RWPE2 (cell line): Measurements from ENCODE around the gene MSH2.
A peak's percentile ranks its signal among the peaks of the same experiment; 100 is the strongest.

ENCODE experiments used
- ATAC-seq: fragments of 200-7000 bp; cut with Tn5 transposase; 3 replicates; pipeline ENCODE4 v1.9.1; 2021; ENCODE audit warnings: low read depth
- DNase-seq: peaks from one replicate; pipeline ENCODE4 v3.0.0-alpha.2; 2020; ENCODE audit warnings: low spot score
- H3K27ac ChIP-seq: fragments of 450-650 bp; 2 replicates; pipeline ENCODE4 v1.5.1; 2017; ENCODE audit warnings: mild to moderate bottlenecking; ENCODE audit not compliant: poor library complexity, severe bottlenecking
- H3K27me3 ChIP-seq: fragments of 250-450 bp; sonication (Bioruptor Pico); 2 replicates; pipeline ENCODE4 v1.5.1; 2021; ENCODE audit warnings: mild to moderate bottlenecking, moderate library complexity; ENCODE audit not compliant: insufficient read depth, poor library complexity, severe bottlenecking
- H3K36me3 ChIP-seq: fragments of 250-450 bp; sonication (Bioruptor Pico); 2 replicates; pipeline ENCODE4 v1.5.1; 2020; ENCODE audit warnings: low read depth, mild to moderate bottlenecking, moderate library complexity
- H3K4me1 ChIP-seq: fragments of 250-450 bp; sonication (Bioruptor Pico); 2 replicates; pipeline ENCODE4 v1.5.1; 2021; ENCODE audit warnings: mild to moderate bottlenecking, moderate library complexity; ENCODE audit not compliant: insufficient read depth, poor library complexity, severe bottlenecking
- H3K4me3 ChIP-seq: fragments of 250-450 bp; sonication (Bioruptor Pico); 2 replicates; pipeline ENCODE4 v1.5.1; 2021; ENCODE audit warnings: mild to moderate bottlenecking, moderate library complexity; ENCODE audit not compliant: severe bottlenecking
- H3K9me3 ChIP-seq: fragments of 250-450 bp; sonication (Bioruptor Pico); 2 replicates; pipeline ENCODE4 v1.5.1; 2021; ENCODE audit warnings: mild to moderate bottlenecking, moderate library complexity; ENCODE audit not compliant: severe bottlenecking
- TF ChIP-seq, protein P1 (sequence below): fragments of 450-650 bp; IDR thresholded peaks from one replicate; pipeline ENCODE4 v1.5.1; 2017; ENCODE audit warnings: mild to moderate bottlenecking, moderate library complexity; ENCODE audit not compliant: poor library complexity, severe bottlenecking

MSH2 gene

GRCh38 chr2:47520302-47520630 lies 117.3 kb downstream of the MSH2 start:
- H3K4me3 ChIP-seq: peak overlapping the region; percentile 30
- TF ChIP-seq, protein P1, sequence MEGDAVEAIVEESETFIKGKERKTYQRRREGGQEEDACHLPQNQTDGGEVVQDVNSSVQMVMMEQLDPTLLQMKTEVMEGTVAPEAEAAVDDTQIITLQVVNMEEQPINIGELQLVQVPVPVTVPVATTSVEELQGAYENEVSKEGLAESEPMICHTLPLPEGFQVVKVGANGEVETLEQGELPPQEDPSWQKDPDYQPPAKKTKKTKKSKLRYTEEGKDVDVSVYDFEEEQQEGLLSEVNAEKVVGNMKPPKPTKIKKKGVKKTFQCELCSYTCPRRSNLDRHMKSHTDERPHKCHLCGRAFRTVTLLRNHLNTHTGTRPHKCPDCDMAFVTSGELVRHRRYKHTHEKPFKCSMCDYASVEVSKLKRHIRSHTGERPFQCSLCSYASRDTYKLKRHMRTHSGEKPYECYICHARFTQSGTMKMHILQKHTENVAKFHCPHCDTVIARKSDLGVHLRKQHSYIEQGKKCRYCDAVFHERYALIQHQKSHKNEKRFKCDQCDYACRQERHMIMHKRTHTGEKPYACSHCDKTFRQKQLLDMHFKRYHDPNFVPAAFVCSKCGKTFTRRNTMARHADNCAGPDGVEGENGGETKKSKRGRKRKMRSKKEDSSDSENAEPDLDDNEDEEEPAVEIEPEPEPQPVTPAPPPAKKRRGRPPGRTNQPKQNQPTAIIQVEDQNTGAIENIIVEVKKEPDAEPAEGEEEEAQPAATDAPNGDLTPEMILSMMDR: no peak
- no peaks in the 10 kb centered on the region for H3K9me3 ChIP-seq
- H3K27ac ChIP-seq: no peak overlapping the region
- H3K36me3 ChIP-seq: no peaks in the 10 kb centered on the region
- no peak for ATAC-seq
- no peaks in the 10 kb centered on the region for H3K27me3 ChIP-seq
- no peak for DNase-seq
- H3K4me1 ChIP-seq: peaks cover 3% of the 10 kb centered on the region

DNA sequence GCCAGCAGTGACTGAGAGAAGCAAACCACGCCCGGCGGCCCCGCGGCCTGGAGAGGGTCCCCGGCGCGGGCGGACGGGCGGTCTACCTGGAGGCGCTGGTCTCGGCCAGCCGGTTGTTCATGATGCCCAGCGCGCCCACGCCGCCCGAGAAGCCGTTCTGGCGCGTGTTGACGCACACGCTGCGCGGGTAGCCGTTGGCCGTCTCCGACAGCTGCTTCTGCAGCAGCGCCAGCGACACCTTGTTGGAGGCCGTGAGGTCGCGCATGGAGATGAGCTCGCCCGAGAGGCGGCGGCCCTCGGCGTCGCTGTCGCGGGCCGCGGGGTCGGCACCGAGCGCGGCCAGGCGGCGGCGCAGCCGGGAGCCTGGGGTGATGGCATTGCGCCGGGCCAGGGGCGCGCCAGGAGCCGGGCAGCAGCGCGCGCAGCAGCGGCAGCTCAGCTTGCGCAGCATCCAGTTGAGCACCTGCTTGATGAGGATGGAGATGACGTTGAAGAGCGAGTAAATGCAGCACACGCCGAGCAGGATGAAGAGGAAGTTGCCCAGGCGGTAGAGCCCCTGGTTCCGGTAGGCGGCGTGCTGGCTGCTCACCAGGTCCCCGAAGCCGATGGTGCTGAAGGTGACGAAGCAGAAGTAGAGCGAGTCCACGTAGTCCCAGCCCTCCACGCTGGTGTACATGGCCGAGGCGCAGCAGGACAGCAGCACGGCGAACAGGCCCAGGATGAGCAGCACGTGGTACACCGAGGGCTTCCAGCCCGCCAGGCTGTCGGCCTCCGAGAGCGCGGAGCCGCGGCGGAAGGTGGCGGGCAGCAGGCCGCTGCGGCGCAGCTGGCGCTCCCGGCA lies 118.1 kb downstream of the MSH2 start:
- DNase-seq (no peak), ATAC-seq (peak; percentile 68)
- TF ChIP-seq, protein P1: peak; percentile 46
- H3K27ac ChIP-seq: no peak overlapping the region
- no peaks in the 10 kb centered on the region for H3K27me3 ChIP-seq
- H3K4me3 ChIP-seq: peak overlapping the region; percentile 30
- no peaks in the 10 kb centered on the region for H3K9me3 ChIP-seq
- no peaks in the 10 kb centered on the region for H3K36me3 ChIP-seq
- H3K4me1 ChIP-seq: peaks cover 3% of the 10 kb centered on the region

DNA sequence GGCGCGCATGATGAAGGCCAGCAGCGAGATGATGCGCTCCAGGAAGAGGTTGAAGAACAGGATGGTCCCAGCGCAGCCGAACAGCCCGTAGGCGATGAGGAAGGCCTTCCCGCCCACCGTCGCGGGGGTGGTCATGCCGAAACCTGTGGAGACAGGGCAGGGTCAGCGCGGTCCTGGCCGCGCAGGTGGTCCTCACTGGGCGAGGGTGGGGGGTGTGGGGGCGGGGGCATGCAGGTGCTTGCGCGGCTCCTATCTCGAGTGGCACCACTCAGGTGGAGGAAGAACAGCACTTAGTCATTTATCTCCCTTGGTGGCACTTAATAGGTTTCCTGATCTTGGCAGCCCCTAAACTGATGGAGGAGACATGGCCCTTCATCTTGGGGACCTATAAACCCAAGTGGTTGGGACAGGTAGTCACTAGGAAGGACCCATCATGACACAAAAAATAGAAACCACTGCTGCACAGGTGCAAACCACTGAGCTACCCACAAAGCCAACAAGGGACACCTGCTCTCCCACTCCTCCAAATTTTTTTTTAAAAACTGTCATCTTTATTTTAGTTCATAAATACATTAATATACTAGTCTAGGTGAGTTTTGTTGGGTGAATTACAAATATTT lies 118.8 kb downstream of the MSH2 start:
- H3K4me3 ChIP-seq: no peak overlapping the region
- DNase-seq (no peak), ATAC-seq (no peak)
- TF ChIP-seq, protein P1: no peak
- no peaks in the 10 kb centered on the region for H3K36me3 ChIP-seq
- no peaks in the 10 kb centered on the region for H3K27me3 ChIP-seq
- H3K4me1 ChIP-seq: peaks cover 3% of the 10 kb centered on the region
- no peak overlapping the region for H3K27ac ChIP-seq
- H3K9me3 ChIP-seq: no peaks in the 10 kb centered on the region

DNA sequence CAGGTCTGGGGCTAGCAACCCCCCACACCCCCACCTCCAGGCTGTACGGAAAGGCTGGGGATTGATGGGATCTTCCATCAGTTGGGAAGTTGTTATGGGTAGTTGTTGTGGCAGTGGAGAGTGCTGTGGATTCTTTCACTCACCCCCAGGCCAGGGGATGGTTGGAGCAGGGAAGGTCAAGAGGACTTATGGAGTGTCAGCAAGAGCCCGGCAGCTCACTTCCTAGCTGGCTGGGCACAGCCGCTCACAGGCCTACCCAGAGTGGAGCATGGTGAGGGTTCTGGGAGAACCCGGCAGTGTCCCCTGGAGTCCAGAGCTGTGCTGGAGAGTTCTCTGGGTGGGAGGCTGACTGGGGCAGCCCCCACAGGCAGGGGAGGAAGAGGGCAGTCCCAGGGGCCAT lies 122.2 kb downstream of the MSH2 start:
- TF ChIP-seq, protein P1: no peak
- no peaks in the 10 kb centered on the region for H3K36me3 ChIP-seq
- no peak for DNase-seq
- no peak overlapping the region for H3K27ac ChIP-seq
- H3K4me3 ChIP-seq: no peak overlapping the region
- no peaks in the 10 kb centered on the region for H3K27me3 ChIP-seq
- ATAC-seq: no peak
- H3K4me1 ChIP-seq: peaks cover 3% of the 10 kb centered on the region
- H3K9me3 ChIP-seq: no peaks in the 10 kb centered on the region

DNA sequence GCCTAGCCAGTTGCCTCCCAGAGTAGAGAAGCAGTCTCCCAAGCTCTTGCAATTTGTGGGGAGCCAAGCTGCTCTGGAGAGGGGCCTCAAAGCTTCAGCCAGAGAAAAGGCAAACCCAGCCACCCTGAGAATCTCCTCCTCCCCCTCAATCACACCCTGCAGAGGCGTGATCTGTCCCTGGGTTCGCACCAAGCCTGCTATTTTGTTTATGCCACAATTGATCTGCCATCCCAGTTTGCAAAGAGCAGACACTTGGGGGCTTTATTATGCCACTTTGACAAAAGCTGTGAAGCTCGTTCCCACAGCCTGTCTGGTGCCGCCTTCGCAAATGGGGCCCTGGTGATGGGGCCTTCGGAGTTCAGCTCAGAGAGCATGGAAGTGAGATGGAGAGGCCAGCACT lies 125.5 kb downstream of the MSH2 start:
- Histone ChIP-seq H3K27me3 (no peaks in the 10 kb centered on the region), H3K4me1 (no peaks in the 10 kb centered on the region), H3K4me3 (no peak overlapping the region), H3K27ac (no peak overlapping the region), H3K36me3 (no peaks in the 10 kb centered on the region), H3K9me3 (no peaks in the 10 kb centered on the region)
- TF ChIP-seq, protein P1: no peak
- no peak for ATAC-seq
- no peak for DNase-seq
